NOMO-1 (cell line): ENCODE measurements around the gene PPAN.

ENCODE experiments used
- DNase-seq, 2 experiments: peaks; one replicate each; lab custom pipeline; 2025; ENCODE audit not compliant: unreplicated experiment in 2 of 2; lab: John Stamatoyannopoulos, UW

The PPAN gene

GRCh38 chr19:10106100-10106936 is at the start of gene PPAN:
PPAN (plus strand) TSS chr19:10106362; CDS start chr19:10106395, 33 bp downstream.
- peak; percentile 96 to 98 for DNase-seq

GRCh38 chr19:10061717-10062310 is 44.3 kb upstream of the PPAN start:
- DNase-seq = no peak

DNA sequence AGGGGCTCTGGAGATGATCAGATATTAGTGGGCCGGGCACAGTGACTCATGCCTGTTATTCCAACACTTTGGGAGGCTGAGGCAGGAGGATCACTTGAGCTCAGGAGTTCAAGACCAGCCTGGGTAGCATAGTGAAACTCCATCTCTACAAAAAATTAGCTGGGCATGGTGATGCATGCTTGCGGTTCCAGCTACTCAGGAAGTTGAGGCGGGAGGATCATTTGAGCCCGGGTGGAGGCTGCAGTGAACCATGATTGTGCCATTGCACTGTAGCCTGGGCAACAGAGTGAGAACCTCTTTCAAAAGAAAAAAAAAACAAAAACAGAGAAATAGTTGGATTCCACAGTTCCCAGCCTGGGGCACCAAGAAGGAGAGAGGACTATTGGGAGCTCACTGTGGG is 38.0 kb upstream of the PPAN start:
- DNase-seq = no peak

DNA sequence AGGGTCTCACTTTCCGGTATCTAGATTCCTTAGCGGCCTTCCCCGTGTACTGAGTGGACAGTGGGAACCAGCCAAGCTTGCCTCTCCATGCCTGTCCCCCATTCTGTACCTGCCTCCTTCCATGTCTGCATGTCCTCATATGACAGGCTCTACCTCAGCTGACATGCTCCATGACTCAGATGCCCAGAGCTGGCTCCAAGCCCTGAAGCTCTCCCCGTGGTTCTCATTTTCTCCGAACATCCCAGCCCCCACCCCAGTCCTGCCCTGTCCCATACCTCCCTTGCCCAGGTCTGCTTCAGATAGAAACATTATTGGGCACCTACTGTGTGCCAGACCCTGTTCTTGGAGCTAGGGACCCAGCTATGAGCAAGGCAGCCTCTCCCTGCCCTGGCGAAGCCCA is 37.1 kb upstream of the PPAN start:
- DNase-seq = no peak

- no peak for DNase-seq
These were observed 35.3 kb upstream of the PPAN start for GRCh38 chr19:10070730-10071446.

- DNase-seq = peak in 1 of 2 experiments; percentile 15
These were observed 32.0 kb upstream of the PPAN start for GRCh38 chr19:10074153-10074552.

DNA sequence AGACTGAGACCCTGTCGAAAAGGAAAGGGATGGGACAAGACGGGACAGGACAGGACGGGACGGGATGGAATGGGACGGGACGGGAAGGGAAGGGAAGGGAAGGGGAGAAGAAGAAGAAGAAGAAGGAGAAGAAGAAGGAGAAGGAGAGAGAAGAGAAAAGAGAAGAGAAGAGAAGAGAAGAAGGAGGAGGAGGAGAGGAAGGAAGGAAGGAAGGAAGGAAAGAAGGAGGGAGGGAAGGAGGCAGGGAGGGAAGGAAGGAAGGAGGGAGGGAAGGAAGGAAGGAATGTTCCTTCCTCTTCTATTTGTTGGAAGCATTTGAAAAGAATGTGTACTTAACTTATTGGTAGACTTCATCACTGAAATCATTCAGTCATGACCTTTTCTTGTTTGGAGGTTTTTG is 29.6 kb upstream of the PPAN start:
- no peak for DNase-seq

- no peak for DNase-seq
These were observed 27.8 kb upstream of the PPAN start for GRCh38 chr19:10078329-10078728.

DNA sequence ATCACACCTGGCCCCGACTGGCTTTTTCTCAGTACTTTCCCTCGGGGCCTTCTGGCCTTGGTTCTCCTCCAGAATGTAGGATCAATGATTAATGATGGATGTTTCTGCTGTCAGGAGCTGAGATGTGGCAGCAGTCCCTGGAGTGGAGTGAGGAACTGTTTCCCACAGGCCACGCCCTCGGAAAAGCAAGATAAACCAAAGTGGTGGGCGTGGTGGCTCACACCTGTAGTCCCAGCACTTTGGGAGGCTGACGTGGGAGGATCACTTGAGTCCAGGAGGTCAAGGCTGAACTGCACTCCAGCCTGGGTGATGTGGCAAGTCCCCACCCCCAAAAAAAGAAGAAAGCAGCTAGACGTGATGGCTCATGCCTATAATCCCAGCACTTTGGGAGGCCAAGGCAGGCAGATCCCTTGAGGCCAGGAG is 27.1 kb upstream of the PPAN start:
- DNase-seq = no peak

- DNase-seq = no peak
These were observed 22.3 kb upstream of the PPAN start for GRCh38 chr19:10083911-10084310.

DNA sequence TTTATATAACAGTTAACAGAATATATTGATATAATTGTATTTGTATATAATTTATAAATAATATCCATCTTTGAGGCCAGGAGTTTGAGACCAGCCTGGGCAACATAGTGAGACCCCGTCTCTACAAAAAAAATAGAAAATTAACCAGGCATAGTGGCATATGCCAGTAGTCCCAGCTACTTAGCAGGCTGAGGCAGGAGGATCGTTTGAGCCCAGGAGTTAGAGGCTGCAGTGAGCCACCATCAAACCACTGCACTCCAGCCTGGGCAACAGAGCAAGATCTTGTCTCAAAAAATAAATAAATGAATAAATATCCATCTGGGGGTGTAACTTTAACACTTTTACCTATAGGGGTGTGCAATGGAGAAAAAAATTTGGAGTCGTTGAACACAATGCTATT is 21.4 kb upstream of the PPAN start:
- DNase-seq = no peak

- peak; percentile 45 to 76 for DNase-seq
These were observed 20.2 kb upstream of the PPAN start, which contains the start of gene SHFL for GRCh38 chr19:10085641-10086590. SHFL (plus strand) TSS chr19:10086317; CDS start chr19:10086428, 111 bp downstream.

- DNase-seq = no peak
These were observed 19.5 kb upstream of the PPAN start for GRCh38 chr19:10086591-10087192.

GRCh38 chr19:10087296-10088061 is 18.7 kb upstream of the PPAN start:
- DNase-seq = no peak

DNA sequence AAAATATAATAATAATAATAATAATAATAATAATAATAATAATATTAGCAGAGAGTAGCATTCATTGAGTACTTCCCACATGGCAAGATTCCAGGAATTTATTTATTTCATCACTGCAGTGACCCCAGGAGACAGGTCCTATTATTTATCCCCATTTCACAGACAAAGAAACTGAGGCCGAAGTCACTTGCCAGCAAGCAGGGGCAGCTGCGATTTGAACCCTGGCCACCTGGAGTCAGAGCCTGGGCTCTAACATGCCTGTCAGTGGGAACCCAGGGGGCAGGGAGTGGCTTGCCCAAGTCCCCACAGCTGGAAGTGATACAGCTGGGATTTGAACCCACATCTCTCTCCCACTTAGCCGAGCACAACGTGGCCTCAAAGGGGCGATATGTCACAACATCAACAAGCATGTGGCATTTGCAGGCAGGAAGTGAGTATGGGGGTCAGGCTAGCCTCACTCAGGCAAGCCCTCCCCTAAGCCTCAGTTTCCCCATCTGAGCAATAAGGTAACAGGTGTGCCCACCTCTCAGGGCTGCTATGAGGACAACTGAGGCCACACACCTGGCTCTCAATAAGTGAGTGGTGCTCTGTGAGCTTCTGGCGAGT is 17.1 kb upstream of the PPAN start:
- DNase-seq = no peak

DNA sequence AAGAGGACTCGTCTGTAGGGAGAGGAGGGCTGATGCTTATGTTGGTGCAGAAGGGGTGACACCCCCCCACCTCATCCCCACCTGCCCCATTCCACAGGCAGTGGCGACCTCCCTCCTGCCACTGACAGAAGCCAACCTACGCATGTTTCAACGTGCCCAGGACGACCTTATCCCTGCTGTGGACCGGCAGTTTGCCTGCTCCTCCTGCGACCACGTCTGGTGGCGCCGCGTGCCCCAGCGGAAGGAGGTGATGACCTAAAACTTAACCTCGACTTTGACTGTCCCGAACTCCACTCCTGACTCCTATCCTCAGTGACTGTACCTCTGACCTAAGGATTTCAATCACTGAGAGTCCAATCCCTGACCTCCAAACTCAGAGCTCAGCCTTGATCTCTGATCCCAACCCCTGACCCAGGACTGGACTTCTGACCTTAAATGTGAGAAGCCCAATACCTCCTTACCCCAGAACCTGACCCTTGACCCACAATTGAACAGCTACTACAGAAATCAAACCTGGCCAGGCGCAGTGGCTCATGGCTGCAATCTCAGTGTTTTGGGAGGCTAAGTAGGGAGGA is 16.3 kb upstream of the PPAN start:
- DNase-seq = no peak

GRCh38 chr19:10091370-10091687 is 14.8 kb upstream of the PPAN start:
- no peak for DNase-seq

DNA sequence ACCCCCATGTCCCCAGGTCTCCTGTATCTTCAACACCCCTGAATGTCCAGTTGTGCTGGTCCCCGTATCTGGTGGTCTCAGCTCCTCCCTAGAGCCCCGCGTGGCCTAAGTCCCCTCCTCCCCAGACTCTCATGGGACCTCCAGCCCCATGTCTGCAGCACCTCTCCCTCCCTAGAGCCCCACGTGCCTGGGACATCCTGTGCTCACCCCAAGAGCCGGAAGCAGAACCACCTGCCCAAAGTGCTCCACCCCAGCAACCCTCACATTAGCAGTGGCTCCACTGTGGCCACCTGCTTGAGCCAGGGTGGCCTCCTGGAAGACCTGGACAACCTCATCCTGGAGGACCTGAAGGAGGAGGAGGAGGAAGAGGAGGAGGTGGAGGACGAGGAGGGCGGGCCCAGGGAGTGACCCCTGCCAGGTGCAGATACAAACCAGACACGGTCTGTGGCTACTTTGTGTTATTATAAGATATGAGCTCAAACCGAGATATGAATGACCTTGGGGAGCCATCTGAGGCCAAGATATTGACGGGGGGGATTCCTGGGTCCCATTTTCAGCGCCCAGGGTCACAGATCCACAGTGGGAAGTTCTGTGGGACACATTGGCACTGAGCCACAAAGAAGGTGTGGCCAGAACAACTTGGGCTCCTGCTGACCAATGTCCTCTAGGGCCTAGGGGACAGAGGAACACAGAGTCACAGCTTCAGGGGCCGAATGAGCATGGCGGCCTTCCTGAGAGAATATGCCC is 14.1 kb upstream of the PPAN start:
- DNase-seq = no peak
